Measurements from ENCODE around the gene TTLL10.

Gene TTLL10

DNA sequence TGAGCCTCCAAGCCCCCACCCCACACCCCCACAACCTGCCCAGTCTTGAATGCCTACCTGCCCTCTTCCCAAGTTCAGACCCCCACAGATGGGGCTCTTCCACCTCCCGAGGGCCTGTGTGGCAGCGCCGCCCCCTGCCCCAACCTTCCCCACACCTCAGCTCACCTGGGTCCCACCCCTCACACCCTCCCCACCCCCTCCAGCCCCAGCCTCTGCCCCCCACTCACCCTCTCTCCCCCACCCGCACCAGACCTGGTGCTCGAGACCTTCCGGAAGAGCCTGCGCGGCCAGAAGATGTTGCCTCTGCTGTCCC lies 23.5 kb downstream of the TTLL10 start:
- peaks cover 25% of the 10 kb centered on the region for H3K27me3 Mint-ChIP-seq (ENCODE audit: low read depth, poor library complexity)
- no peaks in the 10 kb centered on the region for H3K4me1 Mint-ChIP-seq
- DNase-seq: no peak
- no peak overlapping the region for H3K27ac Mint-ChIP-seq
- TF ChIP-seq, protein P1, sequence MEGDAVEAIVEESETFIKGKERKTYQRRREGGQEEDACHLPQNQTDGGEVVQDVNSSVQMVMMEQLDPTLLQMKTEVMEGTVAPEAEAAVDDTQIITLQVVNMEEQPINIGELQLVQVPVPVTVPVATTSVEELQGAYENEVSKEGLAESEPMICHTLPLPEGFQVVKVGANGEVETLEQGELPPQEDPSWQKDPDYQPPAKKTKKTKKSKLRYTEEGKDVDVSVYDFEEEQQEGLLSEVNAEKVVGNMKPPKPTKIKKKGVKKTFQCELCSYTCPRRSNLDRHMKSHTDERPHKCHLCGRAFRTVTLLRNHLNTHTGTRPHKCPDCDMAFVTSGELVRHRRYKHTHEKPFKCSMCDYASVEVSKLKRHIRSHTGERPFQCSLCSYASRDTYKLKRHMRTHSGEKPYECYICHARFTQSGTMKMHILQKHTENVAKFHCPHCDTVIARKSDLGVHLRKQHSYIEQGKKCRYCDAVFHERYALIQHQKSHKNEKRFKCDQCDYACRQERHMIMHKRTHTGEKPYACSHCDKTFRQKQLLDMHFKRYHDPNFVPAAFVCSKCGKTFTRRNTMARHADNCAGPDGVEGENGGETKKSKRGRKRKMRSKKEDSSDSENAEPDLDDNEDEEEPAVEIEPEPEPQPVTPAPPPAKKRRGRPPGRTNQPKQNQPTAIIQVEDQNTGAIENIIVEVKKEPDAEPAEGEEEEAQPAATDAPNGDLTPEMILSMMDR (IDR thresholded peaks at IDR 0.05): no peak
- H3K4me3 Mint-ChIP-seq: no peak overlapping the region
- peaks cover 6% of the 10 kb centered on the region for H3K36me3 Mint-ChIP-seq (ENCODE audit: low read depth)
- H3K9me3 Mint-ChIP-seq: peaks cover 29% of the 10 kb centered on the region

DNA sequence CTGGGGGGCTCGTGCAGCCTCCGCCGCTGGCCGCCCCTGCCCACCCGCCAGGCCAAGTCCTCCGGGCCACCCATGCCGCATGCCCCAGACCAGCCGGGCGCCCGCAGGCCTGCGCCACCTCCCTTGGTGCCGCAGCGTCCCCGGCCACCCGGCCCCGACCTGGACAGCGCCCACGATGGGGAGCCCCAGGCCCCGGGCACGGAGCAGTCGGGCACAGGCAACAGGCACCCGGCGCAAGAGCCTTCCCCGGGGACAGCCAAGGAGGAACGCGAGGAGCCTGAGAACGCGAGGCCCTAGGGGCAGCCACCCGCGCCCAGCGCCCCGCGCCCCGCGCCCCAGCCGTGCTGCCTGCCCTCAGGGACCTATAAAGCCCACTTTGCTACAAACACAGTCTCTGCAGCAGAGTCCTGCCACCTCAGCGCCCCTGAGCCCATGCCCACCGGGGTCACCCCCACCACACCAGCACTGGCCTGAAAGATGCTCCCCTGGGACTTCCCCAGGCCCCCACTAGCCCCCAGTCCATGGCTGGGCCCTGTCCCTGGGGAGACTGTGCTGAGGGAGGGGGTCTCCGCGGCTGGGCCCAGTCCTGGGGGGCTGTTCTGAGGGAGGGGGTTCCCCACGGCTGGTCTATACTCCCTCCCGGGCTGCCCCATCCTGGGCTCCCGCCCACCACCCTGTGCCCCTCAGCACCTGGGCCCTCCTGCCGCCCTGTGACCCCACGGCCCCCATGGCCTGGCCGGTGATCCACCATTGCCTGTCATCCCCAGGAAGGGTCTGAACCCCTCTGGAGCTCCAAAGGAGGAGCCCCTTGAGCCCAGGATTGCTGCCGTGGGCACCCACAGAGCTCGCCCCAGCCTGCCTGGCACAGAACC lies 24.1 kb downstream of the TTLL10 start:
- Mint-ChIP-seq H3K4me3 (no peak overlapping the region), H3K27me3 (ENCODE audit: low read depth, poor library complexity) (peaks cover 28% of the 10 kb centered on the region), H3K4me1 (no peaks in the 10 kb centered on the region), H3K9me3 (peaks cover 26% of the 10 kb centered on the region), H3K27ac (no peak overlapping the region), H3K36me3 (ENCODE audit: low read depth) (peaks cover 6% of the 10 kb centered on the region)
- peak; percentile 5 for DNase-seq
- TF ChIP-seq, protein P1 (IDR thresholded peaks at IDR 0.05): no peak

DNA sequence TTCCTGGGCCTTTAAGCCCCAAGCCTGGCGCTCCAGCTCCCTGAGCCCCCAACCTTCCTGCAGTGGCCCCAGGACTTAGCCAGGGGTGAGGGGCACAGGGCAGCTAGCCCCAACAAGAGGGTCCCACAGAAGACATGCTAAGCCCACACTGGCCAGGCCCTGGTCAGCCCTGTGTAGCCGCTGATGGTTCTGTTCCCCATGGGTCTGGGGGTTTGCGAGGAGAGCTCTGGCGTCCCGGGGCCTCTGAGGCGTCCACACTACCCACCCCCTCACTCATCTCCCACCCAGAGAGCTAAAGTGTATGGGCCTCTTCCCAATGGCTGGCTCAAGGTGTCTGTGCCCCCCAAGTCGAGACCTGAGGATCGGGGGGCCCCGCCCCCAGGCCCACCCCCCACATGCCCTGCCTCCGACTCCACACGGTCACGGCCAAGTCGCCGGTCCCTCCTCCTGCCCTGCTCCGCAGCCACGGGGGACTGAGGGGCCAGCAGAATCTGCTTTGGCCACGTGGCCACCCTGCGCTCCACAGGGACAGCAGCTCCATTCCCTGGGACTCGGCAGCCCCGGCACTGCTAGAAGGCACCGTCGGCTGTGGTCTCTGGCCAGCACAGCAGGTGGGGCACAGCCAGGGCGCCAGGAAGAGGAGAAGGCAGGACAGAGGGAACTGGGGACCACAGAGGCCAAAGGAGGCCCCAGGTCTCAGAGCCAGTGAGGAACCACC lies 24.9 kb downstream of the TTLL10 start:
- H3K4me3 Mint-ChIP-seq: no peak overlapping the region
- no peaks in the 10 kb centered on the region for H3K4me1 Mint-ChIP-seq
- peaks cover 31% of the 10 kb centered on the region for H3K27me3 Mint-ChIP-seq (ENCODE audit: low read depth, poor library complexity)
- DNase-seq: peak; percentile 5
- TF ChIP-seq, protein P1 (IDR thresholded peaks at IDR 0.05): no peak
- H3K36me3 Mint-ChIP-seq (ENCODE audit: low read depth): peaks cover 6% of the 10 kb centered on the region
- no peak overlapping the region for H3K27ac Mint-ChIP-seq
- H3K9me3 Mint-ChIP-seq: peaks cover 23% of the 10 kb centered on the region

DNA sequence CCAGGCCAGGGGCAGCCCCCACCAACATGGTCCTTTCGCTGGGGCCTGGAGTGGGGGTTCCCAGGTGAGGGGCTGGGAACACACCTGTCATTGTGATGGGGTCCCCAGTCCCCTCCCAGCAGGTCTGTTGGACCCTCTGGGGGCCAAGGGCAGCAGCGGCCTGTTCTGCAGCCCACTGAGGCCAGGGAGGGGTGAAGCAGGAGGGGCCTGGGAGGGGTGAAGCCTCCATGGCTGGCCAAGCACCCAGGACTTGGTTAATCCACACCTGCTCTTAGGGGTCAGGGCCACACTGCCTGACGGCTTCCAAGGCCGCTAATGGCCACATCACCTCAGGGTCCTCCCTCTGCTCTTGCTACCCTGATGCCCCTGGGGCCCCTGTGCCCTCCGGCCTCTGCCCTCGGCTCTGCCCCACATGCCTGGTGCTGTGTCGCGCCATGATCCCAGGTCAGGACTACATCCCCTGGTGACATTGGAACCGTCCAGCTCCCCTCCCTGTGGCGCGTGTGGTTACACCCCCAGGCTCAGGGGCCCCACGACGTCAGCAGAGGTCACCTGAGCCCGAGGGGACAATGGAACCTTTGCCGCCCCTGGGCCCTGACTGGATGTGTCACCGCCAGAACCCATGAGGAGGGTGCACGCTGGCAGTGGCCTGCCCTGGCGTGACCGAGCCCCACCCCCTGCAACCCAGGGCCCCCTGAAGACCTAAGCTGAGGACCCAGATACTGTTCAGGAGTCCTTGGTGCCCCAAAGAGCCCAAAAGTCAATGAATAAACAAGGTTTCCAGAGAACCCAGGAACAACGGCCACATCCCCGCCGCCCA lies 25.7 kb downstream of the TTLL10 start:
- TF ChIP-seq, protein P1 (IDR thresholded peaks at IDR 0.05): no peak
- Mint-ChIP-seq H3K4me3 (no peak overlapping the region), H3K4me1 (no peaks in the 10 kb centered on the region), H3K27me3 (ENCODE audit: low read depth, poor library complexity) (peaks cover 31% of the 10 kb centered on the region), H3K36me3 (ENCODE audit: low read depth) (peaks cover 5% of the 10 kb centered on the region), H3K9me3 (peaks cover 16% of the 10 kb centered on the region), H3K27ac (no peak overlapping the region)
- DNase-seq: peak; percentile 1

DNA sequence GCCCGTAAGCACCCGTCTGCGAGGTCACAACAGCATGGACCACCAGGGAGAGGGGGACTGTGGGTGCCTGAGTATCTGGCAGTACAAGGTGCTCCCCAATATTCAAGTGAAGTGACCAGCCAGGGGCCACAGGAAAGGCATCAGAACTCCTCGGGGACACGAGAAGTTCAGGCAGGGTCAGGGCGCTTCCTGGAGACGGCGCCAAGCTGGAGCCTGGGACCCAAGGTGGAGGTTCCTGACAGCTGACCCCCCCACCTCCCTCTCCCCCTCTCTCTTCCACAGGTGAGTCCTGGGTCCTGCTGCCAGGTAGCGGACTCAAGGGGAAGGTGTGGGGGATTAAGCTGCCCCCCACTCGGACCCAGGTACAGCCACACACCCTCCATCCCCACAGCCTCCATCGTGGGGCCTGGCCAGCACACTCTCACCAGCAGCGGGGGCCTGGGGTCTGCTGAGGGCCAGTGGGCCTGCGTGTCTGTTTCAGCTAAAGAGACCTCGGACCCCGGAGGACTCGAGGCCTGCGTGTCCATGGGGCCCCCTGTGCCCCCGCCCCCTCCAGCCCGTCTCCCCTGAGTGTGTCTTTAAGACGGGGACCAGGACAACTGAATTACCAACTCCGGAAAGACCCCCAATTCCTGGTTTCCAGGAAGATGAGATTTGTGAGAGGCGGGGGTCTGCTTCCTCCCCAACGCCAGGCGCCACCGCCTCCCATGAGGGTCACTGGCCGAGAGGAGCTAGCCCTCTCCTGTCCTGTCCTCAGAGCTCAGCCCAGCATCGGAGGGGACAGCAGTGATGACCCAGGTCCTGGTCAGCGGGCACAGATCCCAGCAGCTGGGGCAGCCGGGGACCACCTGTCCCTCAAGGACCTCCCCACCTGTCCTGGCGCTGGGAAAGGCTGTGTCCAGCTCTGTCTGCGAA lies 26.5 kb downstream of the TTLL10 start:
- peaks cover 28% of the 10 kb centered on the region for H3K27me3 Mint-ChIP-seq (ENCODE audit: low read depth, poor library complexity)
- peak; percentile 10 for DNase-seq
- no peaks in the 10 kb centered on the region for H3K4me1 Mint-ChIP-seq
- H3K27ac Mint-ChIP-seq: no peak overlapping the region
- peak overlapping the region; percentile 44 for H3K4me3 Mint-ChIP-seq
- H3K36me3 Mint-ChIP-seq (ENCODE audit: low read depth): no peaks in the 10 kb centered on the region
- peaks cover 7% of the 10 kb centered on the region for H3K9me3 Mint-ChIP-seq
- TF ChIP-seq, protein P1 (IDR thresholded peaks at IDR 0.05): no peak

All from nephron progenitor cell (in vitro differentiated cells).